CD4-positive, alpha-beta T cell (primary cell): ENCODE results near the gene PLP2. TPM values are rescaled to one million over a fixed set of nuclear protein-coding genes. Genes with fewer than 3 reads are reported as not detected.

Source experiments
- ATAC-seq: fragments of 200-7000 bp; cut with Tn5 transposase; one replicate; pipeline ENCODE4 v1.10.0; 2022; ENCODE audit warnings: mild to moderate bottlenecking; ENCODE audit not compliant: poor library complexity
- CTCF ChIA-PET: fragments of 350-600 bp; sonication (Branson Sonifier 250); formaldehyde crosslinking; loops from one replicate; lab custom pipeline; 2021; ENCODE audit warnings: antibody characterized with exemption, inconsistent platforms; lab: Charles Lee
- POLR2A ChIA-PET: fragments of 350-600 bp; sonication (Branson Sonifier 250); formaldehyde crosslinking; loops from one replicate; lab custom pipeline; 2021; ENCODE audit warnings: antibody characterized with exemption, inconsistent platforms; lab: Charles Lee
- DNase-seq, 14 experiments: peaks; one replicate each; pipeline ENCODE4 v3.0.0-alpha.2; 2013 to 2020; ENCODE audit warnings: mixed read lengths in 2 of 14
- H3K27ac ChIP-seq, 2 donors: one replicate each; pipeline versions ENCODE4 v1.5.1 to v1.7.0; 2013; ENCODE audit warnings: low read length in 2 of 2, low read depth in 1 of 2, mild to moderate bottlenecking in 1 of 2
- H3K27me3 ChIP-seq, 2 experiments: 1 replicate in 1 of 2; 2 replicates in 1 of 2; pipeline versions ENCODE4 v1.6.1 to v1.7.0; 2013; ENCODE audit warnings: low read length in 2 of 2, control low read depth in 1 of 2, mild to moderate bottlenecking in 1 of 2, moderate library complexity in 1 of 2; ENCODE audit not compliant: insufficient read depth in 2 of 2, control insufficient read depth in 1 of 2
- H3K36me3 ChIP-seq: one replicate; pipeline ENCODE4 v1.6.1; 2013; ENCODE audit warnings: low read length, control low read depth; ENCODE audit not compliant: insufficient read depth
- H3K4me1 ChIP-seq: one replicate; pipeline ENCODE4 v1.6.1; 2013; ENCODE audit warnings: low read length, control low read depth; ENCODE audit not compliant: insufficient read depth
- H3K4me3 ChIP-seq: one replicate; pipeline ENCODE4 v1.5.1; 2013; ENCODE audit warnings: mild to moderate bottlenecking, low read length, moderate library complexity
- H3K9me3 ChIP-seq, 2 experiments: 1 replicate in 1 of 2; 2 replicates in 1 of 2; pipeline versions ENCODE4 v1.6.1 to v1.7.0; 2013; ENCODE audit warnings: low read length in 2 of 2, mild to moderate bottlenecking in 2 of 2, control low read depth in 1 of 2, moderate library complexity in 1 of 2; ENCODE audit not compliant: control insufficient read depth in 1 of 2, insufficient read depth in 1 of 2
- H3K27ac Mint-ChIP-seq: one replicate; pipeline ENCODE4 v1.8.0; 2020; ENCODE audit warnings: mixed read lengths
- H3K27me3 Mint-ChIP-seq: one replicate; pipeline ENCODE4 v1.8.0; 2021; ENCODE audit warnings: mixed read lengths
- H3K36me3 Mint-ChIP-seq: one replicate; pipeline ENCODE4 v1.8.0; 2021; ENCODE audit warnings: low read depth, mixed read lengths
- H3K4me1 Mint-ChIP-seq: one replicate; pipeline ENCODE4 v1.8.0; 2021; ENCODE audit warnings: low read depth, mixed read lengths
- H3K4me3 Mint-ChIP-seq: one replicate; pipeline ENCODE4 v1.8.0; 2020; ENCODE audit warnings: mild to moderate bottlenecking, mixed read lengths
- H3K9me3 Mint-ChIP-seq: one replicate; pipeline ENCODE4 v1.8.0; 2020; ENCODE audit warnings: mixed read lengths
- CTCF ChIP-seq: fragments of 200-600 bp; IDR thresholded peaks from one replicate; pipeline ENCODE4 v1.8.0; 2022; ENCODE audit warnings: antibody characterized with exemption, mild to moderate bottlenecking
- intact Hi-C, 2 experiments: fragments of 100-400 bp; cut with DNase I in 1 of 2; cut with micrococcal nuclease in 1 of 2; formaldehyde crosslinking; loops; one replicate each; pipeline versions ENCODE4 v1.15.1 to v1.9.0; 2023 to 2025; cut with DNase I, micrococcal nuclease
- total RNA-seq, 174 experiments: library from RNA in 2 of 174; stranded (reverse) in 2 of 174; gene quantifications; one replicate each; pipeline ENCODE4 v1.2.3 and lab custom pipeline; 2021 to 2026

PLP2 gene
- total RNA-seq, 2 experiments from 2014 or later, result 124 to 128 TPM

- Histone ChIP-seq H3K4me3 (peak overlapping the region; percentile 56), H3K4me1 (peaks cover 52% of the 10 kb centered on the region), H3K27me3 (no peaks in the 10 kb centered on the region), H3K36me3 (no peaks in the 10 kb centered on the region), H3K27ac (peak overlapping the region; percentile 72 to 78), H3K9me3 (no peaks in the 10 kb centered on the region)
- DNase-seq (peak; percentile 51 to 89 (median 66)), ATAC-seq (peak; percentile 72)
- Mint-ChIP-seq H3K27ac (peak overlapping the region; percentile 86), H3K36me3 (no peaks in the 10 kb centered on the region), H3K4me3 (peak overlapping the region; percentile 80), H3K9me3 (no peaks in the 10 kb centered on the region), H3K27me3 (no peaks in the 10 kb centered on the region), H3K4me1 (peaks cover 32% of the 10 kb centered on the region)
- CTCF ChIA-PET, result interaction anchor here (0.8 to 3.2 kb wide), 4 partner anchors 10 to 59 kb away, joined by 3 to 15 read pairs (median 6); no protein-coding TSS in a partner anchor
- intact Hi-C loops, result no loop called here
- TF ChIP-seq CTCF, result peak; percentile 31
- POLR2A ChIA-PET, result interaction anchor here (0.6 to 6.0 kb wide), 15 partner anchors 9 to 1516 kb away, joined by 3 to 50 read pairs (median 4); partner anchors contain the start of genes ELK1, GRIPAP1, OTUD5 and PRAF2
Measured at GRCh38 chrX:49165901-49166881, 5.5 kb upstream of the PLP2 start.

- intact Hi-C loops, result no loop called here
Measured at GRCh38 chrX:49166914-49167739, 4.6 kb upstream of the PLP2 start.

More at GRCh38 chrX:49166914-49167739, 4.6 kb upstream of the PLP2 start:
- ATAC-seq (peak; percentile 21), DNase-seq (peak in 13 of 14 experiments; percentile 30 to 86 (median 61))
- no peaks in the 10 kb centered on the region for H3K36me3 Mint-ChIP-seq
- Histone ChIP-seq H3K4me3 (peak overlapping the region; percentile 56), H3K9me3 (no peaks in the 10 kb centered on the region), H3K27ac (peak overlapping the region; percentile 72 to 78), H3K36me3 (no peaks in the 10 kb centered on the region), H3K4me1 (peaks cover 59% of the 10 kb centered on the region), H3K27me3 (no peaks in the 10 kb centered on the region)
- H3K4me1 Mint-ChIP-seq, result peaks cover 32% of the 10 kb centered on the region
- CTCF ChIA-PET, result interaction anchor here (0.8 to 3.2 kb wide), 4 partner anchors 11 to 60 kb away, joined by 3 to 15 read pairs (median 6); no protein-coding TSS in a partner anchor
- no peaks in the 10 kb centered on the region for H3K27me3 Mint-ChIP-seq
- TF ChIP-seq CTCF, result no peak
- peak overlapping the region; percentile 86 for H3K27ac Mint-ChIP-seq
- POLR2A ChIA-PET, result interaction anchor here (0.7 to 6.0 kb wide), 15 partner anchors 8 to 593 kb away, joined by 3 to 50 read pairs (median 4); partner anchors contain the start of genes GRIPAP1, OTUD5, PRAF2 and RBM3
- H3K9me3 Mint-ChIP-seq, result no peaks in the 10 kb centered on the region
- peak overlapping the region; percentile 80 for H3K4me3 Mint-ChIP-seq
